Measurements from ENCODE around the gene CPNE9.

Gene CPNE9

GRCh38 chr3:9687514-9687913 is 16.1 kb upstream of the CPNE9 start:
- DNase-seq (ENCODE audit: low read depth), result no peak

GRCh38 chr3:9688961-9689360 is 14.7 kb upstream of the CPNE9 start:
- DNase-seq (ENCODE audit: low read depth), result no peak

GRCh38 chr3:9689757-9690156 is 13.9 kb upstream of the CPNE9 start:
- no peak for DNase-seq (ENCODE audit: low read depth)

- DNase-seq (ENCODE audit: low read depth), result peak; percentile 80
Measured at GRCh38 chr3:9690451-9691450, 12.9 kb upstream of the CPNE9 start.

- DNase-seq (ENCODE audit: low read depth), result no peak
Measured at GRCh38 chr3:9691636-9692035, 12.0 kb upstream of the CPNE9 start.

- DNase-seq (ENCODE audit: low read depth), result no peak
Measured at GRCh38 chr3:9692416-9692815, 11.2 kb upstream of the CPNE9 start.

- no peak for DNase-seq (ENCODE audit: low read depth)
Measured at GRCh38 chr3:9695345-9695744, 8.3 kb upstream of the CPNE9 start.

- no peak for DNase-seq (ENCODE audit: low read depth)
Measured at GRCh38 chr3:9695746-9696145, 7.9 kb upstream of the CPNE9 start.

- DNase-seq (ENCODE audit: low read depth), result no peak
Measured at GRCh38 chr3:9696480-9697220, 7.0 kb upstream of the CPNE9 start.

GRCh38 chr3:9697892-9698291 is 5.7 kb upstream of the CPNE9 start:
- no peak for DNase-seq (ENCODE audit: low read depth)

GRCh38 chr3:9698293-9698692 is 5.3 kb upstream of the CPNE9 start:
- no peak for DNase-seq (ENCODE audit: low read depth)

- DNase-seq (ENCODE audit: low read depth), result no peak
Measured at GRCh38 chr3:9700536-9700935, 3.1 kb upstream of the CPNE9 start.

- DNase-seq (ENCODE audit: low read depth), result no peak
Measured at GRCh38 chr3:9701006-9701405, 2.6 kb upstream of the CPNE9 start.

- no peak for DNase-seq (ENCODE audit: low read depth)
Measured at GRCh38 chr3:9701711-9702110, 1.9 kb upstream of the CPNE9 start.

GRCh38 chr3:9703240-9703639 is 393 bp upstream of the CPNE9 start:
- no peak for DNase-seq (ENCODE audit: low read depth)

GRCh38 chr3:9704347-9705322 is 1.0 kb downstream of the CPNE9 start:
- DNase-seq (ENCODE audit: low read depth), result peak; percentile 20

GRCh38 chr3:9710174-9710739 is 6.6 kb downstream of the CPNE9 start:
- no peak for DNase-seq (ENCODE audit: low read depth)

GRCh38 chr3:9712415-9712814 is 8.8 kb downstream of the CPNE9 start:
- no peak for DNase-seq (ENCODE audit: low read depth)

- DNase-seq (ENCODE audit: low read depth), result no peak
Measured at GRCh38 chr3:9713142-9713541, 9.5 kb downstream of the CPNE9 start.

- no peak for DNase-seq (ENCODE audit: low read depth)
Measured at GRCh38 chr3:9715136-9715535, 11.5 kb downstream of the CPNE9 start.

GRCh38 chr3:9715764-9716437 is 12.3 kb downstream of the CPNE9 start:
- peak; percentile 90 for DNase-seq (ENCODE audit: low read depth)

Measured in iris pigment epithelial cell (primary cell).